ENCODE measurements around the gene ZBTB1. TPM values are rescaled to one million over a fixed set of nuclear protein-coding genes. Genes with fewer than 3 reads are reported as not detected.
"Not testable (repeated sequence)": the region's sequence is repeated elsewhere in the genome, so short reads cannot be mapped to it uniquely, and the experiment has no call there.

ZBTB1 gene
- total RNA-seq, 2 experiments from 2014 or later, result 43.3 to 43.9 TPM

DNA sequence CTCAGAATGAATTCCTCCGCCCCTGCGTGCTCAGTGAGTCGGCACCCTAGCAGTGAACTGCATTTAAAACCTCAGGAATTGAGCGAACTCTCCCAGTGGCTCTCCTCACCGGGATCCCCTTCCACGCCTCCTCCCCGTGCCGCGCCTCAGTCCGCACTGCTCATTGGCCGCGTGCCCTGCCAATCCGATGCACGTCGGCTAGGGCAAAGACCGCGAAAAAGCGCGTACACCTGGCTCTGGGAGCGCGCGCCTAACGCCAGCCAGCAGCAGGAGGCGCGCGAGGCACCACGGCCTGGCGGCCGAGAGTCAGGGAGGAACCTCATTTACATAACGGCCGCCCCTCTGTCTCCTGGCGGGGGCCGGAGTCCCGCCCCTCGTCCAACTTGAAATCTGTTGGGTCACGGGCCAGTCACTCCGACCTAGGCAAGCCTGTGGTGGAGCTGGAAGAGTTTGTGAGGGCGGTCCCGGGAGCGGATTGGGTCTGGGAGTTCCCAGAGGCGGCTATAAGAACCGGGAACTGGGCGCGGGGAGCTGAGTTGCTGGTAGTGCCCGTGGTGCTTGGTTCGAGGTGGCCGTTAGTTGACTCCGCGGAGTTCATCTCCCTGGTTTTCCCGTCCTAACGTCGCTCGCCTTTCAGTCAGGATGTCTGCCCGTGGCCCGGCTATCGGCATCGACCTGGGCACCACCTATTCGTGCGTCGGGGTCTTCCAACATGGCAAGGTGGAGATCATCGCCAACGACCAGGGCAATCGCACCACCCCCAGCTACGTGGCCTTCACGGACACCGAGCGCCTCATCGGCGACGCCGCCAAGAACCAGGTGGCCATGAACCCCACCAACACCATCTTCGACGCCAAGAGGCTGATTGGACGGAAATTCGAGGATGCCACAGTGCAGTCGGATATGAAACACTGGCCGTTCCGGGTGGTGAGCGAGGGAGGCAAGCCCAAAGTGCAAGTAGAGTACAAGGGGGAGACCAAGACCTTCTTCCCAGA lies 35.9 kb downstream of the ZBTB1 start, which contains the start of gene HSPA2:
HSPA2 (plus strand) TSS at position 534 of the 995 bp plus-strand sequence; CDS start at position 643, 109 bp downstream.
- Mint-ChIP-seq H3K27ac (peak within 1 kb of the TSS; percentile 94), H3K27me3 (peaks cover 44% of the 10 kb centered on the region), H3K4me3 (peak within 1 kb of the TSS; percentile 92), H3K9me3 (peaks cover 9% of the 10 kb centered on the region), H3K36me3 (peaks cover 11% of the 10 kb centered on the region), H3K4me1 (peaks cover 22% of the 10 kb centered on the region)
- peak; percentile 97 for DNase-seq

GRCh38 chr14:64541261-64541971 lies 36.8 kb downstream of the ZBTB1 start:
- no peak overlapping the region for H3K27ac Mint-ChIP-seq
- peak; percentile 6 for DNase-seq
- peaks cover 7% of the 10 kb centered on the region for H3K9me3 Mint-ChIP-seq
- H3K4me3 Mint-ChIP-seq, result peak overlapping the region; percentile 92
- H3K36me3 Mint-ChIP-seq, result peaks cover 11% of the 10 kb centered on the region
- H3K4me1 Mint-ChIP-seq, result peaks cover 22% of the 10 kb centered on the region
- peaks cover 44% of the 10 kb centered on the region for H3K27me3 Mint-ChIP-seq

DNA sequence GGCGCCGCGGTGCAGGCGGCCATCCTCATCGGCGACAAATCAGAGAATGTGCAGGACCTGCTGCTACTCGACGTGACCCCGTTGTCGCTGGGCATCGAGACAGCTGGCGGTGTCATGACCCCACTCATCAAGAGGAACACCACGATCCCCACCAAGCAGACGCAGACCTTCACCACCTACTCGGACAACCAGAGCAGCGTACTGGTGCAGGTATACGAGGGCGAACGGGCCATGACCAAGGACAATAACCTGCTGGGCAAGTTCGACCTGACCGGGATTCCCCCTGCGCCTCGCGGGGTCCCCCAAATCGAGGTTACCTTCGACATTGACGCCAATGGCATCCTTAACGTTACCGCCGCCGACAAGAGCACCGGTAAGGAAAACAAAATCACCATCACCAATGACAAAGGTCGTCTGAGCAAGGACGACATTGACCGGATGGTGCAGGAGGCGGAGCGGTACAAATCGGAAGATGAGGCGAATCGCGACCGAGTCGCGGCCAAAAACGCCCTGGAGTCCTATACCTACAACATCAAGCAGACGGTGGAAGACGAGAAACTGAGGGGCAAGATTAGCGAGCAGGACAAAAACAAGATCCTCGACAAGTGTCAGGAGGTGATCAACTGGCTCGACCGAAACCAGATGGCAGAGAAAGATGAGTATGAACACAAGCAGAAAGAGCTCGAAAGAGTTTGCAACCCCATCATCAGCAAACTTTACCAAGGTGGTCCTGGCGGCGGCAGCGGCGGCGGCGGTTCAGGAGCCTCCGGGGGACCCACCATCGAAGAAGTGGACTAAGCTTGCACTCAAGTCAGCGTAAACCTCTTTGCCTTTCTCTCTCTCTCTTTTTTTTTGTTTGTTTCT lies 37.6 kb downstream of the ZBTB1 start:
- Mint-ChIP-seq H3K27me3 (peaks cover 46% of the 10 kb centered on the region), H3K4me3 (peak overlapping the region; percentile 92), H3K27ac (no peak overlapping the region), H3K9me3 (peaks cover 7% of the 10 kb centered on the region), H3K36me3 (peaks cover 11% of the 10 kb centered on the region), H3K4me1 (peaks cover 22% of the 10 kb centered on the region)
- no peak for DNase-seq

GRCh38 chr14:64542836-64543201 lies 38.2 kb downstream of the ZBTB1 start:
- Mint-ChIP-seq H3K27me3 (peaks cover 47% of the 10 kb centered on the region), H3K4me1 (peaks cover 22% of the 10 kb centered on the region), H3K9me3 (peaks cover 7% of the 10 kb centered on the region), H3K36me3 (peaks cover 11% of the 10 kb centered on the region), H3K4me3 (peak overlapping the region; percentile 92), H3K27ac (no peak overlapping the region)
- DNase-seq, result no peak

DNA sequence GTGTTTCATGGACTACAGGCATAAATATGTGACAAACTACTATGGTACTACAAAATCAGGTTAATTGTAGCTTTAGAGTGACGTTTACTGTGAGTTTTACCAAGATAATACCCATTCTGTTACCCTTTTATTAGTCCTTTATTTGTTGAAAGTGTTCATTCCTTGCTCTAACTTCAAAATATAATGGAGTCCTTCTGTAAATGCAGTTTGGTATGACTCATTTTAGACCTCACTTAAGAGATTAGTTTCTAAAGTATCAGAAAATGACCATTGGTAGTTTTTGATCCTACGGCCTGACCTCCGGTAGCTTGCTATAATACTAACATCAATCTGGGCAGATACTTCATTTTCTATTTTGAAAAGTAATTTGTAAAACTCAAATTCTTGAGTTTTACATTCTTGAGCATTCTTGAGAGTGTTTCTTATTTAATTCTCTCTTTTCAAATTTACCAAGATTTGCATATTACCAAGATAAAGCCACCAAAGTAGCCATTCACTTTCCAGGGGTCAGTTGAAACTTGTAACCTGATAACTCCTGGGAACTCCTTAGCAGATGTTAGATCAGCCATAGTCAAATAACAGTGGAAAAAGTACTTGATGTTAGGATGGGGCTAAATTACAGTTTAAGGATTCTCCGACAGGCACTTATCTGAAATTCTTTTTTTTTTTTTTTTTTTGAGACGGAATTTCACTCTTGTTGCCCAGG lies 40.2 kb downstream of the ZBTB1 start:
- no peak overlapping the region for H3K4me3 Mint-ChIP-seq
- H3K27ac Mint-ChIP-seq, result no peak overlapping the region
- peaks cover 10% of the 10 kb centered on the region for H3K36me3 Mint-ChIP-seq
- peaks cover 7% of the 10 kb centered on the region for H3K9me3 Mint-ChIP-seq
- DNase-seq, result no peak
- H3K4me1 Mint-ChIP-seq, result peaks cover 22% of the 10 kb centered on the region
- peaks cover 47% of the 10 kb centered on the region for H3K27me3 Mint-ChIP-seq

DNA sequence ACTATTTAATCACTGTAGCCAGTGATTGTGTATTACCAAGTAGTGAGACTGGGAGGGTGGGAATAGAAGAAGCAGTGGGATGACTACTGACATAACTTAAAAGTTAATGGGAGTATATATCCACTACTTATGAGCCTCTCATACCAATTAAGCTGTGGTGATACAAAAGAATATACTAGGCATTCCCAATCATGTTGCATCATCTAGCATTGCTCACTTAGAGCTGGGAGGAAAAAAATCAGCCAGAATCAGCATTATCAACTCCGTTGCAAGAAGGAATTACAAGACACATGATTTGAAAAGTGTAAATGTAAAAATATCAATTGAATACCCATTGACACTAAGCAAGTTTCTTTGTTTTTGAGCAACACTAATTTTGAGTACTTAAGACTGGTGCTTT lies 44.4 kb downstream of the ZBTB1 start:
- Mint-ChIP-seq H3K36me3 (no peaks in the 10 kb centered on the region), H3K4me3 (no peak overlapping the region), H3K4me1 (peaks cover 11% of the 10 kb centered on the region), H3K27ac (no peak overlapping the region), H3K9me3 (no peaks in the 10 kb centered on the region), H3K27me3 (peaks cover 18% of the 10 kb centered on the region)
- DNase-seq, result no peak

GRCh38 chr14:64549791-64550620 lies 45.4 kb downstream of the ZBTB1 start, which contains the start of gene PPP1R36:
TSS of gene PPP1R36 (plus strand) at chr14:64549961. CDS start at chr14:64549998, 37 bp downstream.
- no peaks in the 10 kb centered on the region for H3K9me3 Mint-ChIP-seq
- no peaks in the 10 kb centered on the region for H3K36me3 Mint-ChIP-seq
- H3K4me3 Mint-ChIP-seq, result peak within 1 kb of the TSS; percentile 52
- H3K27ac Mint-ChIP-seq, result no peak within 1 kb of the TSS
- peaks cover 11% of the 10 kb centered on the region for H3K4me1 Mint-ChIP-seq
- peak; percentile 56 for DNase-seq
- peaks cover 15% of the 10 kb centered on the region for H3K27me3 Mint-ChIP-seq

- peaks cover 11% of the 10 kb centered on the region for H3K4me1 Mint-ChIP-seq
- no peaks in the 10 kb centered on the region for H3K9me3 Mint-ChIP-seq
- H3K27me3 Mint-ChIP-seq, result peaks cover 15% of the 10 kb centered on the region
- H3K36me3 Mint-ChIP-seq, result no peaks in the 10 kb centered on the region
- no peak overlapping the region for H3K27ac Mint-ChIP-seq
- no peak for DNase-seq
- H3K4me3 Mint-ChIP-seq, result no peak overlapping the region
Measured at GRCh38 chr14:64550621-64551333, 46.2 kb downstream of the ZBTB1 start.

DNA sequence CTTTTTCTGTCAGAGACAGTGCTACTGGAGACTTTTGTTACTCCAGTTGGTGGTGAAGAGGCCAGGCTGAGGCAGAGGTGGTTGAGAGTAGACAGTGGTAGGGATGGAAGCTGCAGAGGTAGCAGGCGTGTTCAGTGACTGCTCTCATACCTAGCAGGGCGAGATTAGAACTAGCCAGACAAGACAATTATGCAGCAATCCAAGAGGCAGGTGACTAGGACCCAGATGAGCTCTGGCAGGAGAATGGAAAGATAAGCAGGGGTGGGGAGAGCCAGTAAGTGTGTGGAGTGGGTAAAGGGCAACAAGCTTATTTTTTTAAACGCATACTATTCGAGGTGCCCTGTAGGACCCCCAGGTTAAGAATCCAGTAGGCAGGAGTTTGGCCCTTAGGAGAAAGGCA lies 50.0 kb downstream of the ZBTB1 start:
- Mint-ChIP-seq H3K9me3 (no peaks in the 10 kb centered on the region), H3K27ac (no peak overlapping the region), H3K36me3 (no peaks in the 10 kb centered on the region), H3K27me3 (peaks cover 9% of the 10 kb centered on the region), H3K4me3 (no peak overlapping the region), H3K4me1 (peaks cover 7% of the 10 kb centered on the region)
- DNase-seq, result no peak

GRCh38 chr14:64556526-64556925 lies 52.0 kb downstream of the ZBTB1 start:
- Mint-ChIP-seq H3K27ac (no peak overlapping the region), H3K4me3 (no peak overlapping the region), H3K4me1 (peaks cover 2% of the 10 kb centered on the region), H3K27me3 (no peaks in the 10 kb centered on the region), H3K36me3 (no peaks in the 10 kb centered on the region), H3K9me3 (no peaks in the 10 kb centered on the region)
- DNase-seq, result no peak

GRCh38 chr14:64558216-64558615 lies 53.6 kb downstream of the ZBTB1 start:
- not testable (repeated sequence) for H3K27me3 Mint-ChIP-seq, H3K36me3 Mint-ChIP-seq, DNase-seq, H3K9me3 Mint-ChIP-seq, H3K4me3 Mint-ChIP-seq, H3K4me1 Mint-ChIP-seq, H3K27ac Mint-ChIP-seq

- no peaks in the 10 kb centered on the region for H3K36me3 Mint-ChIP-seq
- no peaks in the 10 kb centered on the region for H3K27me3 Mint-ChIP-seq
- H3K4me3 Mint-ChIP-seq, result no peak overlapping the region
- H3K4me1 Mint-ChIP-seq, result peaks cover 2% of the 10 kb centered on the region
- H3K27ac Mint-ChIP-seq, result no peak overlapping the region
- H3K9me3 Mint-ChIP-seq, result no peaks in the 10 kb centered on the region
- no peak for DNase-seq
Measured at GRCh38 chr14:64561631-64562030, 57.1 kb downstream of the ZBTB1 start.

- Mint-ChIP-seq H3K4me1 (peaks cover 2% of the 10 kb centered on the region), H3K9me3 (no peaks in the 10 kb centered on the region), H3K27me3 (no peaks in the 10 kb centered on the region), H3K36me3 (no peaks in the 10 kb centered on the region), H3K4me3 (no peak overlapping the region), H3K27ac (no peak overlapping the region)
- no peak for DNase-seq
Measured at GRCh38 chr14:64562436-64562835, 57.9 kb downstream of the ZBTB1 start.

All from activated naive CD8-positive, alpha-beta T cell treated with anti-CD3 and anti-CD28 coated beads for 36 hours (primary cell).